ENCODE results near the gene PATJ. TPM values are rescaled to one million over a fixed set of nuclear protein-coding genes. Genes with fewer than 3 reads are reported as not detected.

Gene PATJ
- total and polyA plus RNA-seq, 2 experiments from 2014 or later: 35.3 to 68.4 TPM

- no peaks in the 10 kb centered on the region for H3F3A ChIP-seq (replicated peaks; ENCODE audit: low read depth)
- no peaks in the 10 kb centered on the region for H3K4me1 ChIP-seq (ENCODE audit: insufficient read depth)
- peaks cover 16% of the 10 kb centered on the region for H4K20me1 ChIP-seq (replicated peaks; ENCODE audit: insufficient read depth)
- H3K27me3 ChIP-seq (ENCODE audit: insufficient read depth): no peaks in the 10 kb centered on the region
- no peak for DNase-seq (ENCODE audit: low spot score)
- Mint-ChIP-seq H3K27me3 (ENCODE audit: insufficient read depth, low read depth, poor library complexity) (no peaks in the 10 kb centered on the region), H3K27ac (no peak overlapping the region), H3K9me3 (no peaks in the 10 kb centered on the region), H3K4me1 (no peaks in the 10 kb centered on the region), H3K36me3 (ENCODE audit: low read depth) (peaks cover 28% of the 10 kb centered on the region; the same call in 2 of the 3 replicates), H3K4me3 (no peak overlapping the region)
- no peak for ATAC-seq
- H3K4me2 ChIP-seq: no peak overlapping the region
- H3K79me2 ChIP-seq (replicated peaks; ENCODE audit: insufficient read depth): no peaks in the 10 kb centered on the region
- H3K27ac ChIP-seq (ENCODE audit: low read depth): no peak overlapping the region
- no peak overlapping the region for H3K4me3 ChIP-seq
- TF ChIP-seq CREB1 (CRISPR knock-in tag; IDR thresholded peaks at IDR 0.05; ENCODE audit: low read depth): no peak
- no peak for TF ChIP-seq JUNB (IDR thresholded peaks at IDR 0.05; ENCODE audit: unreplicated experiment)
- TF ChIP-seq EZH2 (IDR thresholded peaks at IDR 0.05; ENCODE audit: low read depth, unreplicated experiment): no peak
- no peak for TF ChIP-seq ZNF114 (CRISPR knock-in tag; IDR thresholded peaks at IDR 0.05)
- TF ChIP-seq POLR2AphosphoS5 (IDR thresholded peaks at IDR 0.05; ENCODE audit: low read depth): no peak
- TF ChIP-seq EZH2phosphoT487 (IDR thresholded peaks at IDR 0.05; ENCODE audit: unreplicated experiment): no peak
- TF ChIP-seq CTCF (conservative IDR thresholded peaks at IDR 0.05; ENCODE audit: low read depth in 2 of 2): no peak
- TF ChIP-seq ZNF331 (CRISPR knock-in tag; IDR thresholded peaks at IDR 0.05; ENCODE audit: low read depth): no peak
- TF ChIP-seq ZNF462 (CRISPR knock-in tag; IDR thresholded peaks at IDR 0.05): no peak
- TF ChIP-seq STAT1 (IDR thresholded peaks at IDR 0.05; ENCODE audit: unreplicated experiment): no peak
- TF ChIP-seq REST (IDR thresholded peaks at IDR 0.05; ENCODE audit: unreplicated experiment): no peak
- TF ChIP-seq ETS1 (IDR thresholded peaks at IDR 0.05): no peak
- TF ChIP-seq NANOG (IDR thresholded peaks at IDR 0.05; ENCODE audit: borderline replicate concordance): no peak
- H3K9me2 ChIP-seq (ENCODE audit: insufficient read depth): no peaks in the 10 kb centered on the region
- H2AFZ ChIP-seq: no peak overlapping the region
- no peaks in the 10 kb centered on the region for H3K36me3 ChIP-seq (ENCODE audit: insufficient read depth)
Observed at GRCh38 chr1:61776091-61776490, 33.8 kb downstream of the PATJ start.
